KMS-11 (cell line): ENCODE data around the gene UGT1A7.

ENCODE experiments used
- H2AFZ ChIP-seq: fragments of 200-600 bp; sonication (generic); 2 replicates; pipeline ENCODE4 v1.6.1; 2016; ENCODE audit warnings: antibody characterized with exemption, mixed run types, low read depth
- H3K27ac ChIP-seq: fragments of 200-600 bp; sonication (generic); 2 replicates; pipeline ENCODE4 v1.6.1; 2016; ENCODE audit warnings: mild to moderate bottlenecking, mixed run types
- H3K27me3 ChIP-seq: fragments of 200-600 bp; sonication (generic); 2 replicates; pipeline ENCODE4 v1.6.1; 2017; ENCODE audit warnings: mild to moderate bottlenecking, low read depth, mixed run types, moderate library complexity; ENCODE audit not compliant: insufficient read depth
- H3K36me3 ChIP-seq: fragments of 200-600 bp; sonication (generic); 2 replicates; pipeline ENCODE4 v1.6.1; 2017; ENCODE audit warnings: mild to moderate bottlenecking, mixed run types; ENCODE audit not compliant: insufficient read depth
- H3K4me1 ChIP-seq: fragments of 200-600 bp; sonication (generic); 2 replicates; pipeline ENCODE4 v1.6.1; 2016; ENCODE audit warnings: mild to moderate bottlenecking, low read depth, mixed run types; ENCODE audit not compliant: poor library complexity, severe bottlenecking
- H3K4me2 ChIP-seq: fragments of 200-600 bp; sonication (generic); 2 replicates; pipeline ENCODE4 v1.7.0; 2016; ENCODE audit warnings: mild to moderate bottlenecking, mixed run types
- H3K4me3 ChIP-seq: fragments of 200-600 bp; sonication (generic); IDR thresholded peaks from 2 replicates; pipeline ENCODE4 v1.6.1; 2017; ENCODE audit warnings: low read depth, low read length, mixed read lengths; ENCODE audit not compliant: insufficient read depth
- H3K79me2 ChIP-seq: fragments of 200-600 bp; sonication (generic); 2 replicates; pipeline ENCODE4 v1.6.1; 2016; ENCODE audit warnings: low read depth, mixed run types; ENCODE audit not compliant: insufficient read depth
- H3K9ac ChIP-seq: fragments of 200-600 bp; sonication (generic); 2 replicates; pipeline ENCODE4 v1.6.1; 2016; ENCODE audit warnings: mild to moderate bottlenecking, mixed run types
- H4K20me1 ChIP-seq: fragments of 200-600 bp; sonication (generic); 2 replicates; pipeline ENCODE4 v1.6.1; 2016; ENCODE audit warnings: mild to moderate bottlenecking, mixed run types; ENCODE audit not compliant: insufficient read depth
- CTCF ChIP-seq: fragments of 200-600 bp; sonication (generic); conservative IDR thresholded peaks from 2 replicates; pipeline ENCODE4 v1.6.1; 2017; ENCODE audit warnings: low read depth, mild to moderate bottlenecking, antibody characterized with exemption, low read length, moderate library complexity, mixed read lengths

Gene UGT1A7

GRCh38 chr2:233772153-233772552 is 90.5 kb downstream of the UGT1A7 start:
- Histone ChIP-seq H3K4me2 (no peak overlapping the region), H3K27me3 (no peaks in the 10 kb centered on the region), H4K20me1 (no peaks in the 10 kb centered on the region), H3K4me3 (no peak overlapping the region), H3K36me3 (no peaks in the 10 kb centered on the region), H3K4me1 (no peaks in the 10 kb centered on the region), H3K9ac (no peak overlapping the region), H3K79me2 (no peaks in the 10 kb centered on the region), H2AFZ (no peak overlapping the region), H3K27ac (no peak overlapping the region)
- TF ChIP-seq CTCF: no peak

- Histone ChIP-seq H3K36me3 (no peaks in the 10 kb centered on the region), H3K9ac (no peak overlapping the region), H3K4me3 (no peak overlapping the region), H3K4me2 (no peak overlapping the region), H3K79me2 (no peaks in the 10 kb centered on the region), H4K20me1 (no peaks in the 10 kb centered on the region), H3K4me1 (no peaks in the 10 kb centered on the region), H2AFZ (no peak overlapping the region), H3K27ac (no peak overlapping the region), H3K27me3 (no peaks in the 10 kb centered on the region)
- TF ChIP-seq CTCF: no peak
Observed at GRCh38 chr2:233772583-233772982, 90.9 kb downstream of the UGT1A7 start.

- no peak for TF ChIP-seq CTCF
- Histone ChIP-seq H3K9ac (no peak overlapping the region), H3K36me3 (no peaks in the 10 kb centered on the region), H3K4me3 (no peak overlapping the region), H3K27ac (no peak overlapping the region), H3K4me1 (no peaks in the 10 kb centered on the region), H3K79me2 (no peaks in the 10 kb centered on the region), H3K27me3 (no peaks in the 10 kb centered on the region), H2AFZ (no peak overlapping the region), H3K4me2 (no peak overlapping the region), H4K20me1 (no peaks in the 10 kb centered on the region)
Observed at GRCh38 chr2:233773854-233774253, 92.2 kb downstream of the UGT1A7 start.

GRCh38 chr2:233775414-233775813 is 93.7 kb downstream of the UGT1A7 start:
- Histone ChIP-seq H3K79me2 (no peaks in the 10 kb centered on the region), H3K27ac (no peak overlapping the region), H3K36me3 (no peaks in the 10 kb centered on the region), H3K4me3 (no peak overlapping the region), H3K4me2 (no peak overlapping the region), H3K4me1 (no peaks in the 10 kb centered on the region), H3K27me3 (no peaks in the 10 kb centered on the region), H2AFZ (no peak overlapping the region), H3K9ac (no peak overlapping the region), H4K20me1 (no peaks in the 10 kb centered on the region)
- TF ChIP-seq CTCF: no peak

- Histone ChIP-seq H3K9ac (no peak within 1 kb of the TSS), H3K27me3 (no peaks in the 10 kb centered on the region), H2AFZ (no peak within 1 kb of the TSS), H3K27ac (no peak within 1 kb of the TSS), H3K4me1 (no peaks in the 10 kb centered on the region), H3K79me2 (no peaks in the 10 kb centered on the region), H3K4me2 (no peak within 1 kb of the TSS), H4K20me1 (no peaks in the 10 kb centered on the region), H3K36me3 (no peaks in the 10 kb centered on the region), H3K4me3 (no peak within 1 kb of the TSS)
- no peak for TF ChIP-seq CTCF
Observed at GRCh38 chr2:233778030-233778429, 96.3 kb downstream of the UGT1A7 start, which contains the start of gene MROH2A. TSS of gene MROH2A (plus strand) at chr2:233778330. CDS start at chr2:233779359, 1,029 bp downstream.
